H1 (cell line): ENCODE results near the gene SPOCK1. TPM values are rescaled to one million over a fixed set of nuclear protein-coding genes. Genes with fewer than 3 reads are reported as not detected.

Experiments used
- CTCF ChIA-PET: fragments of 300-600 bp; sonication (Branson Sonifier 250); formaldehyde crosslinking; loops from one replicate; lab custom pipeline; 2021; ENCODE audit not compliant: partially characterized antibody; lab: Charles Lee
- POLR2A ChIA-PET: fragments of 300-600 bp; sonication (Branson Sonifier 250); formaldehyde crosslinking; loops from one replicate; lab custom pipeline; 2021; ENCODE audit warnings: inconsistent platforms; ENCODE audit not compliant: partially characterized antibody; lab: Charles Lee
- DNase-seq, 2 experiments: peaks; one replicate each; pipeline versions ENCODE4 v3.0.0 to v3.0.0-alpha.2; 2010 to 2022; ENCODE audit warnings: low spot score in 2 of 2, low read depth in 1 of 2, mixed read lengths in 1 of 2
- FAIRE-seq: peaks from 2 replicates; lab custom pipeline; 2011; peaks lifted over from hg19 to GRCh38; lab: Jason Lieb, UNC
- H2AFZ ChIP-seq: 2 replicates; pipeline ENCODE4 v1.8.1; 2012; ENCODE audit warnings: low read length, inconsistent platforms
- H2AK5ac ChIP-seq: 2 replicates; pipeline ENCODE4 v1.6.1; 2013; ENCODE audit warnings: low read depth, low read length
- H2BK120ac ChIP-seq: replicated peaks from 2 replicates; pipeline ENCODE3; 2013; ENCODE audit warnings: low read depth, low read length, inconsistent platforms
- H2BK12ac ChIP-seq: 2 replicates; pipeline ENCODE4 v1.6.1; 2013; ENCODE audit warnings: low read depth, low read length
- H2BK15ac ChIP-seq: 2 replicates; pipeline ENCODE4 v1.6.1; 2013; ENCODE audit warnings: low read length
- H2BK20ac ChIP-seq: 2 replicates; pipeline ENCODE4 v1.6.1; 2013; ENCODE audit warnings: low read length
- H2BK5ac ChIP-seq: 2 replicates; pipeline ENCODE4 v1.6.1; 2013; ENCODE audit warnings: low read depth, low read length
- H3K14ac ChIP-seq: 2 replicates; pipeline ENCODE4 v1.6.1; 2013; ENCODE audit warnings: inconsistent platforms; ENCODE audit not compliant: insufficient read length
- H3K18ac ChIP-seq: 2 replicates; pipeline ENCODE4 v1.6.1; 2013; ENCODE audit warnings: low read length; ENCODE audit errors: extremely low read depth
- H3K23ac ChIP-seq: 2 replicates; pipeline ENCODE4 v1.6.1; 2013; ENCODE audit warnings: inconsistent platforms; ENCODE audit not compliant: insufficient read length
- H3K23me2 ChIP-seq: 2 replicates; pipeline ENCODE4 v1.6.1; 2013; ENCODE audit warnings: low read depth, low read length
- H3K27ac ChIP-seq: 2 replicates; pipeline ENCODE4 v1.6.1; 2011; ENCODE audit warnings: low read depth, low read length, inconsistent platforms
- H3K27me3 ChIP-seq, 4 experiments: replicated peaks in 1 of 4; 1 replicate in 1 of 4; 2 replicates in 3 of 4; pipeline versions ENCODE4 v1.6.1 to v1.8.1; 2011 to 2013; ENCODE audit warnings: low read length in 3 of 4, mild to moderate bottlenecking in 3 of 4, inconsistent platforms in 2 of 4, mixed read lengths in 2 of 4, moderate library complexity in 1 of 4; ENCODE audit not compliant: control insufficient read depth in 3 of 4, insufficient read depth in 3 of 4; ENCODE audit errors: extremely low read depth in 1 of 4
- H3K36me3 ChIP-seq, 4 experiments: 2 replicates each; pipeline versions ENCODE4 v1.6.1 to v1.8.1; 2011 to 2013; ENCODE audit warnings: mild to moderate bottlenecking in 4 of 4, low read length in 3 of 4, moderate library complexity in 2 of 4, control low read depth in 1 of 4, inconsistent platforms in 1 of 4; ENCODE audit not compliant: insufficient read depth in 4 of 4, control insufficient read depth in 2 of 4
- H3K4ac ChIP-seq: replicated peaks from 2 replicates; pipeline ENCODE3; 2013; ENCODE audit warnings: low read length, low read depth, mixed read lengths, inconsistent platforms; ENCODE audit not compliant: insufficient read length
- H3K4me1 ChIP-seq, 4 experiments: replicated peaks in 1 of 4; 1 replicate in 1 of 4; 2 replicates in 3 of 4; pipeline versions ENCODE4 v1.6.1 to v1.8.1; 2011 to 2013; ENCODE audit warnings: low read length in 3 of 4, inconsistent platforms in 2 of 4, mixed read lengths in 1 of 4; ENCODE audit not compliant: insufficient read depth in 4 of 4, control insufficient read depth in 3 of 4
- H3K4me2 ChIP-seq, 2 experiments: 2 replicates each; pipeline versions ENCODE4 v1.6.1 to v1.8.1; 2011 to 2013; ENCODE audit warnings: low read depth in 2 of 2, low read length in 2 of 2, control low read depth in 1 of 2, inconsistent platforms in 1 of 2, mild to moderate bottlenecking in 1 of 2; ENCODE audit not compliant: insufficient read depth in 1 of 2
- H3K4me3 ChIP-seq, 4 experiments: fragments of 200-600, 300-600 bp in 1 of 4; sonication (generic), shearing (Covaris generic), sonication (Bioruptor Twin) in 1 of 4; 2 replicates each; pipeline versions ENCODE4 v1.5.1 to v1.8.1; 2011 to 2016; ENCODE audit warnings: low read length in 4 of 4, low read depth in 3 of 4, control low read depth in 2 of 4, inconsistent platforms in 2 of 4, mild to moderate bottlenecking in 2 of 4, mixed read lengths in 1 of 4, moderate library complexity in 1 of 4; ENCODE audit not compliant: insufficient read depth in 2 of 4; ENCODE audit errors: extremely low read depth in 1 of 4
- H3K56ac ChIP-seq: replicated peaks from 2 replicates; pipeline ENCODE3; 2013; ENCODE audit warnings: low read depth, mild to moderate bottlenecking, mixed read lengths, low read length, inconsistent platforms; ENCODE audit not compliant: insufficient read length
- H3K79me1 ChIP-seq: 2 replicates; pipeline ENCODE4 v1.6.1; 2013; ENCODE audit warnings: low read depth, low read length, control low read depth
- H3K79me2 ChIP-seq, 2 experiments: 2 replicates each; pipeline versions ENCODE4 v1.6.1 to v1.8.1; 2012 to 2013; ENCODE audit warnings: low read length in 2 of 2, mild to moderate bottlenecking in 2 of 2, inconsistent platforms in 1 of 2; ENCODE audit not compliant: insufficient read depth in 2 of 2, control insufficient read depth in 1 of 2
- H3K9ac ChIP-seq, 4 experiments: replicated peaks in 1 of 4; 1 replicate in 1 of 4; 2 replicates in 3 of 4; pipeline versions ENCODE4 v1.6.1 to v1.8.1; 2011 to 2013; ENCODE audit warnings: low read depth in 3 of 4, low read length in 3 of 4, control low read depth in 2 of 4, mild to moderate bottlenecking in 2 of 4, moderate library complexity in 2 of 4, inconsistent platforms in 1 of 4; ENCODE audit errors: extremely low read depth in 1 of 4
- H3K9me3 ChIP-seq, 2 experiments: 2 replicates each; pipeline versions ENCODE4 v1.6.1 to v1.8.1; 2012 to 2013; ENCODE audit warnings: mild to moderate bottlenecking in 2 of 2, moderate library complexity in 2 of 2, control low read depth in 1 of 2, inconsistent platforms in 1 of 2, low read depth in 1 of 2, low read length in 1 of 2, mixed read lengths in 1 of 2; ENCODE audit not compliant: insufficient read depth in 2 of 2
- H4K20me1 ChIP-seq, 2 experiments: replicated peaks in 1 of 2; 2 replicates each; pipeline versions ENCODE3 to v1.8.1; 2011 to 2013; ENCODE audit warnings: inconsistent platforms in 2 of 2, low read length in 2 of 2, mild to moderate bottlenecking in 1 of 2; ENCODE audit not compliant: insufficient read depth in 2 of 2, control insufficient read depth in 1 of 2
- H4K5ac ChIP-seq: 2 replicates; pipeline ENCODE4 v1.6.1; 2013; ENCODE audit warnings: low read length, low read depth, mixed read lengths, inconsistent platforms; ENCODE audit not compliant: insufficient read length
- H4K8ac ChIP-seq: 2 replicates; pipeline ENCODE4 v1.8.0; 2013; ENCODE audit warnings: mild to moderate bottlenecking, moderate library complexity, low read length, inconsistent platforms; ENCODE audit not compliant: insufficient read depth; ENCODE audit errors: extremely low read depth
- H4K91ac ChIP-seq: replicated peaks from 2 replicates; pipeline ENCODE3; 2013; ENCODE audit warnings: low read length, mixed read lengths, inconsistent platforms; ENCODE audit not compliant: insufficient read length
- BACH1 ChIP-seq: IDR thresholded peaks from 2 replicates; pipeline ENCODE4 v1.6.1; 2012; ENCODE audit warnings: low read length, improper control_type of control experiment
- EGR1 ChIP-seq: IDR thresholded peaks from 2 replicates; pipeline ENCODE4 v1.6.1; 2011; ENCODE audit warnings: low read depth, low read length, borderline replicate concordance
- EZH2 ChIP-seq: fragments of 200-600 bp; sonication (generic); IDR thresholded peaks from 2 replicates; pipeline ENCODE4 v1.7.1; 2012; ENCODE audit warnings: low read depth, mild to moderate bottlenecking, moderate library complexity, low read length, inconsistent platforms; ENCODE audit not compliant: severe bottlenecking
- FOSL1 ChIP-seq: IDR thresholded peaks from 2 replicates; pipeline ENCODE4 v1.6.1; 2011; ENCODE audit warnings: mild to moderate bottlenecking, low read depth, low read length, moderate library complexity; ENCODE audit not compliant: insufficient read depth
- HDAC2 ChIP-seq, 2 experiments: fragments of 300-600 bp in 1 of 2; sonication (generic) in 1 of 2; IDR thresholded peaks; 2 replicates each; pipeline ENCODE4 v1.6.1; 2011 to 2012; ENCODE audit warnings: low read depth in 2 of 2, low read length in 2 of 2, mild to moderate bottlenecking in 2 of 2, moderate library complexity in 2 of 2, borderline replicate concordance in 1 of 2, inconsistent platforms in 1 of 2
- NANOG ChIP-seq: IDR thresholded peaks from 2 replicates; pipeline ENCODE4 v1.6.1; 2011; ENCODE audit warnings: low read length, low read depth, mild to moderate bottlenecking, inconsistent platforms; ENCODE audit not compliant: insufficient read depth, poor library complexity, severe bottlenecking
- RBBP5 ChIP-seq: IDR thresholded peaks from 2 replicates; pipeline ENCODE4 v1.7.1; 2012; ENCODE audit warnings: low read depth, mild to moderate bottlenecking, inconsistent platforms, low read length, moderate library complexity, borderline replicate concordance
- RNF2 ChIP-seq: fragments of 200-900, 300-1000 bp; sonication (generic); IDR thresholded peaks from 2 replicates; pipeline ENCODE4 v1.7.1; 2016; ENCODE audit warnings: borderline replicate concordance, low read depth, mild to moderate bottlenecking, antibody characterized with exemption, low read length; ENCODE audit not compliant: poor library complexity, severe bottlenecking; ENCODE audit errors: missing control alignments
- SP4 ChIP-seq: IDR thresholded peaks from 2 replicates; pipeline ENCODE4 v1.6.1; 2012; ENCODE audit warnings: low read length, inconsistent platforms
- SRF ChIP-seq: IDR thresholded peaks from 2 replicates; pipeline ENCODE4 v1.6.1; 2011; ENCODE audit warnings: mild to moderate bottlenecking, low read depth, low read length, moderate library complexity
- TEAD4 ChIP-seq: IDR thresholded peaks from 2 replicates; pipeline ENCODE4 v1.6.1; 2012; ENCODE audit warnings: low read depth, low read length, inconsistent platforms, mixed read lengths
- ZNF274 ChIP-seq: IDR thresholded peaks from 2 replicates; pipeline ENCODE4 v1.7.0; 2012; ENCODE audit warnings: low read length, borderline replicate concordance; ENCODE audit errors: extremely low read depth
- WGBS, 2 experiments: shearing (Covaris generic) in 1 of 2; methylation state at CpG; one replicate each; pipeline versions ENCODE4 v1.1.6 to v1.1.7; 2013 to 2015; ENCODE audit warnings: low lambda C conversion rate in 2 of 2, mixed read lengths in 2 of 2, inconsistent platforms in 1 of 2, low coverage in 1 of 2, missing lambda C conversion rate in 1 of 2; ENCODE audit not compliant: insufficient replicate concordance in 2 of 2, insufficient coverage in 1 of 2, insufficient read length in 1 of 2; ENCODE audit errors: extremely low coverage in 1 of 2, missing lambda C conversion rate in 1 of 2; 5-methylcytosine and 5-hydroxymethylcytosine counted together
- polyA plus RNA-seq, 7 experiments: library from polyadenylated mRNA; depleted of rRNA in 3 of 7; stranded (reverse) in 5 of 7; unstranded in 2 of 7; fragments of >200 nt in 5 of 7; fragments of 200-250 nt in 2 of 7; gene quantifications; 1 replicate in 5 of 7; 2 replicates in 1 of 7; 4 replicates in 1 of 7; pipeline versions ENCODE4 v1.2.1 to v1.2.3, GENCODE V29; 2011 to 2013; ENCODE audit warnings: missing spikeins in 2 of 7, mixed read lengths in 2 of 7
- total RNA-seq: library from RNA; stranded (reverse); fragmentation: NEBNext Ultra II Directional; extraction: Animal tissue kit (Norgen Biotek cat#: 25700); gene quantifications from 2 replicates; pipeline ENCODE4 v1.2.1, GENCODE V29; 2021
- TF ChIP-seq, protein P1 (sequence below): IDR thresholded peaks from 2 replicates; pipeline ENCODE4 v1.6.1; 2011; ENCODE audit warnings: low read length, improper control_type of control experiment

The SPOCK1 gene
- total and polyA plus RNA-seq, 2 of the 8 experiments (the other 6 are each of a cell fraction or from before 2014, with no cell fraction given): 6.9 to 18.1 TPM

DNA sequence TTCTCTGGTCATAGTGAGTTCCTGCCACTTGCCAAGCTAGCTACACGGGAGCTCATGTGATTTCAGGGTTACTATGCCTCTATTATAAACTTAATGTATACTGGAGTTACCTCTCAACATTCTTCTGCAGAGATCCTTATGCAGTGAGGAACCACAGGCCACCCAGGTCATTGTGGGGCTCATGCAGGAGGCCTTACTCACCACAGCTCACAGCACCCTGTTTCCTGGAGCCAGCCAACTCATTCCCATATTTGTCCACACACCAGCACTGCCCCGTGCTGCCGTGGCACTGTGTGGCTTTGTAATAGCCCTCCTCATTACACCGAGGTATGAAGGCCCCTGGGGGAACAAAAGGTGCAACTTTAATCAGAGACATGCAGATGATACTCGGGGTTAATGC lies 520.0 kb downstream of the SPOCK1 start:
- H3K14ac ChIP-seq: no peak overlapping the region
- H4K8ac ChIP-seq: no peak overlapping the region
- no peak overlapping the region for H2AFZ ChIP-seq
- H3K4me3 ChIP-seq: no peak overlapping the region
- no peaks in the 10 kb centered on the region for H3K36me3 ChIP-seq
- no peak overlapping the region for H3K23ac ChIP-seq
- no peak overlapping the region for H2AK5ac ChIP-seq
- no peak overlapping the region for H2BK5ac ChIP-seq
- no peaks in the 10 kb centered on the region for H3K23me2 ChIP-seq
- H3K4me2 ChIP-seq: no peak overlapping the region
- no peak overlapping the region for H2BK15ac ChIP-seq
- no peak overlapping the region for H3K27ac ChIP-seq
- no peak for FAIRE-seq
- no peak overlapping the region for H3K4ac ChIP-seq
- WGBS, 2 experiments: 96% methylated on average over 5 of the region's 5 CpGs; no CpG with 5 or more reads in 1 of the 2 experiments
- no peak for DNase-seq
- H4K5ac ChIP-seq: no peak overlapping the region
- no peak overlapping the region for H2BK20ac ChIP-seq
- H3K9ac ChIP-seq: no peak overlapping the region
- no peak overlapping the region for H2BK120ac ChIP-seq
- H3K79me1 ChIP-seq: no peaks in the 10 kb centered on the region
- H3K4me1 ChIP-seq: no peaks in the 10 kb centered on the region
- ChIA-PET CTCF (no interaction called here), POLR2A (no interaction called here)
- H4K20me1 ChIP-seq: no peaks in the 10 kb centered on the region
- H3K9me3 ChIP-seq: no peaks in the 10 kb centered on the region
- no peak overlapping the region for H3K56ac ChIP-seq
- H2BK12ac ChIP-seq: no peak overlapping the region
- no peaks in the 10 kb centered on the region for H3K79me2 ChIP-seq
- H3K27me3 ChIP-seq: no peaks in the 10 kb centered on the region
- no peak overlapping the region for H3K18ac ChIP-seq
- no peak overlapping the region for H4K91ac ChIP-seq
- TF ChIP-seq NANOG: no peak
- TF ChIP-seq BACH1: no peak
- TF ChIP-seq, protein P1, sequence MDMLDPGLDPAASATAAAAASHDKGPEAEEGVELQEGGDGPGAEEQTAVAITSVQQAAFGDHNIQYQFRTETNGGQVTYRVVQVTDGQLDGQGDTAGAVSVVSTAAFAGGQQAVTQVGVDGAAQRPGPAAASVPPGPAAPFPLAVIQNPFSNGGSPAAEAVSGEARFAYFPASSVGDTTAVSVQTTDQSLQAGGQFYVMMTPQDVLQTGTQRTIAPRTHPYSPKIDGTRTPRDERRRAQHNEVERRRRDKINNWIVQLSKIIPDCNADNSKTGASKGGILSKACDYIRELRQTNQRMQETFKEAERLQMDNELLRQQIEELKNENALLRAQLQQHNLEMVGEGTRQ: no peak
- TF ChIP-seq TEAD4: no peak
- no peak for TF ChIP-seq HDAC2 (IDR thresholded peaks at IDR 0.05; ENCODE audit: borderline replicate concordance in 1 of 2, low read depth in 2 of 2, low read length in 2 of 2)
- TF ChIP-seq RNF2: no peak
- TF ChIP-seq ZNF274: no peak
- TF ChIP-seq EZH2: no peak
- no peak for TF ChIP-seq SRF
- TF ChIP-seq RBBP5: no peak
- no peak for TF ChIP-seq EGR1
- TF ChIP-seq FOSL1: no peak
- TF ChIP-seq SP4: no peak
